ENCODE results near the gene MOV10L1.

DNA sequence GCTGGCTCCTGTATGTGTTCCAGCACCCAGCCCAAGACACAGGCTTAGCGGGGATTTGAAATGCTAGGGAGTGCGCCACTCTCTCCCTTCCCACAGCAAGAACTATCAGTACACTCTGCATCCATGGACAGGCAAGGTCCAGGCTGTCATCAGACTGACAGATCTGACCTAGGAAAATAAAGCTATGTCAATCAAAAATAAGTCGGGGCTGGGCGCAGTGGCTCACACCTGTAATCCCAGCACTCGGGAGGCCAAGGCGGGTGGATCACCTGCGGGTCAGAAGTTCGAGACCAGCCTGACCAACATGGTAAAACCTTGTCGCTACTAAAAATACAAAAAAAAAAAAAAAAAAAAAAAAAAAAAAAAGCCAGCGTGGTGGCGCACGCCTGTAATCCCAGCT is 1.7 kb upstream of the MOV10L1 start:
- TF ChIP-seq, protein P1, sequence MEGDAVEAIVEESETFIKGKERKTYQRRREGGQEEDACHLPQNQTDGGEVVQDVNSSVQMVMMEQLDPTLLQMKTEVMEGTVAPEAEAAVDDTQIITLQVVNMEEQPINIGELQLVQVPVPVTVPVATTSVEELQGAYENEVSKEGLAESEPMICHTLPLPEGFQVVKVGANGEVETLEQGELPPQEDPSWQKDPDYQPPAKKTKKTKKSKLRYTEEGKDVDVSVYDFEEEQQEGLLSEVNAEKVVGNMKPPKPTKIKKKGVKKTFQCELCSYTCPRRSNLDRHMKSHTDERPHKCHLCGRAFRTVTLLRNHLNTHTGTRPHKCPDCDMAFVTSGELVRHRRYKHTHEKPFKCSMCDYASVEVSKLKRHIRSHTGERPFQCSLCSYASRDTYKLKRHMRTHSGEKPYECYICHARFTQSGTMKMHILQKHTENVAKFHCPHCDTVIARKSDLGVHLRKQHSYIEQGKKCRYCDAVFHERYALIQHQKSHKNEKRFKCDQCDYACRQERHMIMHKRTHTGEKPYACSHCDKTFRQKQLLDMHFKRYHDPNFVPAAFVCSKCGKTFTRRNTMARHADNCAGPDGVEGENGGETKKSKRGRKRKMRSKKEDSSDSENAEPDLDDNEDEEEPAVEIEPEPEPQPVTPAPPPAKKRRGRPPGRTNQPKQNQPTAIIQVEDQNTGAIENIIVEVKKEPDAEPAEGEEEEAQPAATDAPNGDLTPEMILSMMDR (IDR thresholded peaks at IDR 0.05 in 8 of 11, conservative IDR thresholded peaks at IDR 0.05 in 3 of 11), result no peak
- TF ChIP-seq POLR2AphosphoS5 (IDR thresholded peaks at IDR 0.05) (no peak), POLR2A (IDR thresholded peaks at IDR 0.05) (no peak)

Measured in spleen (tissue), 7 donors.